Measurements from ENCODE around the gene SEPTIN2. TPM values are rescaled to one million over a fixed set of nuclear protein-coding genes. Genes with fewer than 3 reads are reported as not detected.

The SEPTIN2 gene
- total and polyA plus RNA-seq, 2 donors (not counting 3 experiments of a cell fraction or from before 2014, with no cell fraction given): 427 to 512 TPM

GRCh38 chr2:241304039-241304670, 11.6 kb upstream of the SEPTIN2 start:
- Histone ChIP-seq H3K27me3 (ENCODE audit: control insufficient read depth in 2 of 2, insufficient read depth in 2 of 2, low read length in 2 of 2) (no peaks in the 10 kb centered on the region), H3K4me1 (ENCODE audit: control insufficient read depth, extremely low read depth, insufficient read depth, low read length) (no peaks in the 10 kb centered on the region), H3K4me3 (replicated peaks in 1 of 3; ENCODE audit: insufficient read depth in 1 of 3, low read depth in 1 of 3, low read length in 3 of 3) (no peak overlapping the region), H3K4me2 (ENCODE audit: insufficient read depth, low read length) (no peak overlapping the region), H3K9me1 (replicated peaks; ENCODE audit: control insufficient read depth, extremely low read depth, insufficient read depth, low read length) (no peaks in the 10 kb centered on the region), H3K9me3 (replicated peaks; ENCODE audit: control insufficient read depth, insufficient read depth, low read length) (no peaks in the 10 kb centered on the region), H3K9ac (replicated peaks; ENCODE audit: extremely low read depth, insufficient read depth, low read length) (no peak overlapping the region), H2AFZ (ENCODE audit: low read depth, low read length) (no peak overlapping the region), H3K79me2 (ENCODE audit: control insufficient read depth, insufficient read depth, low read length) (peaks cover 96% of the 10 kb centered on the region), H4K20me1 (replicated peaks; ENCODE audit: control insufficient read depth, extremely low read depth, insufficient read depth, low read length) (peaks cover 2% of the 10 kb centered on the region), H3K27ac (ENCODE audit: insufficient read depth, low read depth, low read length) (no peak overlapping the region), H3K36me3 (ENCODE audit: control insufficient read depth in 2 of 2, extremely low read depth in 1 of 2, insufficient read depth in 2 of 2, low read length in 2 of 2) (peaks cover 0 to 4% of the 10 kb centered on the region in 2 experiments)
- ChIA-PET POLR2A (no interaction called here), CTCF (interaction anchor here (1.8 to 2.1 kb wide), 2 partner anchors 8 to 12 kb away, joined by 4 to 6 read pairs; no protein-coding TSS in a partner anchor)
- FAIRE-seq: no peak
- no peak for DNase-seq (ENCODE audit: low read depth, low spot score)
- TF ChIP-seq CTCF (IDR thresholded peaks at IDR 0.05; ENCODE audit: extremely low read depth in 1 of 2, insufficient read depth in 1 of 2, low read depth in 1 of 2, low read length in 2 of 2) (no peak), MAX (IDR thresholded peaks at IDR 0.05; ENCODE audit: insufficient read depth, insufficient read length) (no peak), FOS (IDR thresholded peaks at IDR 0.05; ENCODE audit: borderline replicate concordance, insufficient read depth, low read length) (no peak), EZH2 (IDR thresholded peaks at IDR 0.05; ENCODE audit: borderline replicate concordance, low read depth, low read length, severe bottlenecking) (no peak), POLR2AphosphoS5 (IDR thresholded peaks at IDR 0.05; ENCODE audit: insufficient read depth, low read depth, low read length) (no peak), JUN (IDR thresholded peaks at IDR 0.05; ENCODE audit: borderline replicate concordance, insufficient read depth, insufficient read length, low read depth) (no peak), GATA2 (IDR thresholded peaks at IDR 0.05; ENCODE audit: insufficient read depth, insufficient read length, low read depth, low read length) (no peak), POLR2A (IDR thresholded peaks at IDR 0.05; ENCODE audit: low read depth, low read length) (no peak), MYC (IDR thresholded peaks at IDR 0.05; ENCODE audit: low read depth, low read length) (no peak)
- dilution Hi-C loops (cut with MboI; ENCODE audit: extremely low pct_ligation_motif_present, low sequenced_read_pairs) (no loop called here), intact Hi-C loops (cut with micrococcal nuclease) (loop anchor here (10.0 kb wide), 1 partner anchor 1929 kb away; no protein-coding TSS in a partner anchor)
- BruUV-seq (replicated peaks): no TSS peak
